ENCODE results near the gene ITPR1. TPM values are rescaled to one million over a fixed set of nuclear protein-coding genes. Genes with fewer than 3 reads are reported as not detected.

Gene ITPR1
- total RNA-seq, 1 experiment from 2014 or later = 8.7 TPM

- ChIA-PET CTCF (no interaction called here), POLR2A (no interaction called here)
- TF ChIP-seq POLR2AphosphoS5 (IDR thresholded peaks at IDR 0.05; ENCODE audit: low read depth, low read length) = no peak
- TF ChIP-seq CTCF (IDR thresholded peaks at IDR 0.05) = no peak
- TF ChIP-seq SIN3A (IDR thresholded peaks at IDR 0.05; ENCODE audit: borderline replicate concordance, insufficient read depth, low read depth, low read length) = no peak
- TF ChIP-seq TCF7L2 (IDR thresholded peaks at IDR 0.05; ENCODE audit: low read depth, low read length) = no peak
- TF ChIP-seq REST (IDR thresholded peaks at IDR 0.05; ENCODE audit: insufficient read depth in 1 of 2, low read depth in 2 of 2, low read length in 1 of 2) = no peak
- no TSS peak for BruUV-seq (replicated peaks)
- Histone ChIP-seq H3K4me1 (ENCODE audit: control insufficient read depth, insufficient read depth, low read length) (no peaks in the 10 kb centered on the region), H3K9me3 (ENCODE audit: control insufficient read depth, insufficient read depth, low read depth, low read length) (no peaks in the 10 kb centered on the region), H3K27ac (ENCODE audit: low read length) (no peak overlapping the region), H3K4me3 (ENCODE audit: low read depth in 2 of 2, low read length in 2 of 2) (no peak overlapping the region), H3K36me3 (ENCODE audit: control insufficient read depth, insufficient read depth, low read length) (no peaks in the 10 kb centered on the region), H3K27me3 (ENCODE audit: control insufficient read depth, insufficient read depth, low read length) (no peaks in the 10 kb centered on the region)
- in situ Hi-C loops (cut with HindIII; ENCODE audit: low pct_unique_long_range_greater_than_20kb, low sequenced_read_pairs) = no loop called here
- no peak for DNase-seq (ENCODE audit: low read depth, low spot score)
- intact Hi-C loops (cut with micrococcal nuclease; ENCODE audit: unreplicated experiment) = no loop called here
- no peak for ATAC-seq
Measured at GRCh38 chr3:4627651-4628375, 134.7 kb downstream of the ITPR1 start.

GRCh38 chr3:4629095-4630007 is 136.2 kb downstream of the ITPR1 start:
- H3K36me3 ChIP-seq (ENCODE audit: control insufficient read depth, insufficient read depth, low read length) = no peaks in the 10 kb centered on the region
- no peaks in the 10 kb centered on the region for H3K27me3 ChIP-seq (ENCODE audit: control insufficient read depth, insufficient read depth, low read length)
- DNase-seq (ENCODE audit: low read depth, low spot score) = no peak
- H3K9me3 ChIP-seq (ENCODE audit: control insufficient read depth, insufficient read depth, low read depth, low read length) = no peaks in the 10 kb centered on the region
- intact Hi-C loops (cut with micrococcal nuclease; ENCODE audit: unreplicated experiment) (loop anchor here (10.0 kb wide), 1 partner anchor 135 kb away; the partner anchor contains the start of gene ITPR1), in situ Hi-C loops (cut with HindIII; ENCODE audit: low pct_unique_long_range_greater_than_20kb, low sequenced_read_pairs) (no loop called here)
- TF ChIP-seq TCF7L2 (IDR thresholded peaks at IDR 0.05; ENCODE audit: low read depth, low read length) (no peak), POLR2AphosphoS5 (IDR thresholded peaks at IDR 0.05; ENCODE audit: low read depth, low read length) (no peak), SIN3A (IDR thresholded peaks at IDR 0.05; ENCODE audit: borderline replicate concordance, insufficient read depth, low read depth, low read length) (no peak), CTCF (IDR thresholded peaks at IDR 0.05) (no peak), REST (IDR thresholded peaks at IDR 0.05; ENCODE audit: insufficient read depth in 1 of 2, low read depth in 2 of 2, low read length in 1 of 2) (no peak)
- POLR2A ChIA-PET = interaction anchor here (0.5 kb wide), 1 partner anchor 28 kb away, joined by 7 read pairs; no protein-coding TSS in a partner anchor
- CTCF ChIA-PET = interaction anchor here (0.5 to 0.6 kb wide), 2 partner anchors 45 to 278 kb away, joined by 4 read pairs; no protein-coding TSS in a partner anchor
- BruUV-seq (replicated peaks) = no TSS peak
- H3K27ac ChIP-seq (ENCODE audit: low read length) = no peak overlapping the region
- no peak for ATAC-seq
- H3K4me1 ChIP-seq (ENCODE audit: control insufficient read depth, insufficient read depth, low read length) = no peaks in the 10 kb centered on the region
- H3K4me3 ChIP-seq (ENCODE audit: low read depth in 2 of 2, low read length in 2 of 2) = no peak overlapping the region

Measured in Panc1 (cell line).